ENCODE data around the gene CLSTN1. TPM values are rescaled to one million over a fixed set of nuclear protein-coding genes. Genes with fewer than 3 reads are reported as not detected.

CLSTN1 gene
- total RNA-seq, 1 donor from 2014 or later, result 62.7 TPM

Other genes starting within 250 kb of the CLSTN1 start
- gene TMEM201, start 235.1 kb downstream of the CLSTN1 start, total RNA-seq, result 4.1 TPM
- gene PIK3CD, start 172.2 kb downstream of the CLSTN1 start, total RNA-seq, result 3.8 TPM
- gene CTNNBIP1, start 86.3 kb upstream of the CLSTN1 start, total RNA-seq, result 33.6 TPM
- gene LZIC, start 119.4 kb upstream of the CLSTN1 start, total RNA-seq, result 36.3 TPM
- 10.0 TPM for gene NMNAT1, start 119.5 kb upstream of the CLSTN1 start, total RNA-seq
- gene RBP7, start 173.3 kb upstream of the CLSTN1 start, total RNA-seq, result 11.6 TPM
- 34.7 TPM for gene UBE4B, start 209.0 kb upstream of the CLSTN1 start, total RNA-seq